OCI-LY1 (cell line): ENCODE measurements around the gene PRDX6.

Source experiments
- CTCF ChIP-seq: fragments of 200-600 bp; sonication (generic), shearing (Covaris generic); IDR thresholded peaks from 2 replicates; pipeline ENCODE4 v1.5.1; 2017; ENCODE audit warnings: mild to moderate bottlenecking, antibody characterized with exemption, low read length, moderate library complexity, mixed read lengths
- EZH2 ChIP-seq: fragments of 200-600 bp; sonication (generic), shearing (Covaris generic); IDR thresholded peaks from 2 replicates; pipeline ENCODE4 v1.8.0; 2017; ENCODE audit warnings: borderline replicate concordance, mixed run types, mild to moderate bottlenecking, antibody characterized with exemption, low read length, moderate library complexity, mixed read lengths

- TF ChIP-seq CTCF (no peak), EZH2 (no peak)
Measured at GRCh38 chr1:173438675-173439074, 38.5 kb upstream of the PRDX6 start.
